Measurements from ENCODE around the gene UBASH3B.

- no peak for TF ChIP-seq POLR2A (IDR thresholded peaks at IDR 0.05)
- no peak for TF ChIP-seq CTCF (IDR thresholded peaks at IDR 0.05)
These were observed 139.8 kb downstream of the UBASH3B start for GRCh38 chr11:122795307-122795706.

All from gastroesophageal sphincter (tissue), 3 donors.